Measurements from ENCODE around the gene RPL36A.

- TF ChIP-seq CTCF (IDR thresholded peaks at IDR 0.05) (no peak), POLR2A (IDR thresholded peaks at IDR 0.05) (no peak), POLR2AphosphoS5 (IDR thresholded peaks at IDR 0.05) (no peak)
Observed at GRCh38 chrX:101360390-101360789, 30.4 kb upstream of the RPL36A start.
